IMR-90 (cell line): Measurements from ENCODE around the gene RNF43. TPM values are rescaled to one million over a fixed set of nuclear protein-coding genes. Genes with fewer than 3 reads are reported as not detected.

ENCODE experiments used
- ATAC-seq: fragments of 200-7000 bp; cut with Tn5 transposase; 2 replicates; pipeline ENCODE4 v1.9.1; 2020; ENCODE audit warnings: low read depth, mild to moderate bottlenecking, moderate library complexity
- BruUV-seq: library from RNA; stranded (reverse); fragments of 400-500 nt; replicated peaks from 2 replicates; lab custom pipeline; 2021; lab: Mats Ljungman, UMichigan
- CTCF ChIA-PET: fragments of 300-600 bp; formaldehyde crosslinking; extraction: SDS; loops from one replicate; lab custom pipeline; 2021; ENCODE audit warnings: antibody characterized with exemption; lab: Yijun Ruan, JAX
- POLR2A ChIA-PET: fragments of 300-600 bp; sonication (Branson Sonifier 250); formaldehyde crosslinking; loops from one replicate; lab custom pipeline; 2022; ENCODE audit warnings: antibody characterized with exemption; ENCODE audit not compliant: unreplicated experiment; lab: Charles Lee
- DNase-seq: peaks from one replicate; pipeline ENCODE4 v3.0.0; 2013
- H2AFZ ChIP-seq: replicated peaks from 2 replicates; pipeline ENCODE3; 2013; ENCODE audit warnings: low read length, mild to moderate bottlenecking; ENCODE audit not compliant: poor library complexity
- H2AK5ac ChIP-seq: 2 replicates; pipeline ENCODE4 v1.6.1; 2013; ENCODE audit warnings: low read depth, low read length, inconsistent platforms
- H2AK9ac ChIP-seq: replicated peaks from 2 replicates; pipeline ENCODE3; 2013; ENCODE audit warnings: mild to moderate bottlenecking, low read depth, low read length, moderate library complexity; ENCODE audit not compliant: poor library complexity
- H2BK120ac ChIP-seq: 2 replicates; pipeline ENCODE4 v1.6.1; 2013; ENCODE audit warnings: low read depth, low read length, inconsistent platforms
- H2BK15ac ChIP-seq: 3 replicates; pipeline ENCODE4 v1.6.1; 2013; ENCODE audit warnings: low read depth, low read length, inconsistent platforms
- H2BK20ac ChIP-seq: 2 replicates; pipeline ENCODE4 v1.6.1; 2013; ENCODE audit warnings: low read depth, mild to moderate bottlenecking, inconsistent platforms, low read length, moderate library complexity
- H2BK5ac ChIP-seq: 2 replicates; pipeline ENCODE4 v1.6.1; 2013; ENCODE audit warnings: mild to moderate bottlenecking, low read depth, low read length, inconsistent platforms; ENCODE audit not compliant: poor library complexity, severe bottlenecking
- H3K14ac ChIP-seq: replicated peaks from 2 replicates; pipeline ENCODE4 v1.6.1; 2013; ENCODE audit warnings: low read depth, low read length, inconsistent platforms
- H3K18ac ChIP-seq: 2 replicates; pipeline ENCODE4 v1.6.1; 2013; ENCODE audit warnings: low read depth, low read length, control low read depth
- H3K23ac ChIP-seq: 2 replicates; pipeline ENCODE4 v1.6.1; 2013; ENCODE audit warnings: low read depth, low read length, inconsistent platforms
- H3K27ac ChIP-seq: 2 replicates; pipeline ENCODE4 v1.5.1; 2013; ENCODE audit warnings: mild to moderate bottlenecking, control low read depth, low read length; ENCODE audit not compliant: insufficient read depth
- H3K27me3 ChIP-seq: 2 replicates; pipeline ENCODE4 v1.6.1; 2013; ENCODE audit warnings: low read length; ENCODE audit not compliant: control insufficient read depth, insufficient read depth
- H3K36me3 ChIP-seq: 2 replicates; pipeline ENCODE4 v1.6.1; 2013; ENCODE audit warnings: low read length, mixed read lengths; ENCODE audit not compliant: control insufficient read depth, insufficient read depth
- H3K4ac ChIP-seq: 2 replicates; pipeline ENCODE4 v1.6.1; 2013; ENCODE audit warnings: low read depth, low read length, inconsistent platforms
- H3K4me1 ChIP-seq: 2 replicates; pipeline ENCODE4 v1.6.1; 2013; ENCODE audit warnings: low read length, mixed read lengths; ENCODE audit not compliant: control insufficient read depth, insufficient read depth
- H3K4me2 ChIP-seq: 2 replicates; pipeline ENCODE4 v1.6.1; 2013; ENCODE audit warnings: low read depth, mild to moderate bottlenecking, control low read depth, low read length, moderate library complexity
- H3K4me3 ChIP-seq: 2 replicates; pipeline ENCODE4 v1.5.1; 2013; ENCODE audit warnings: low read depth, mild to moderate bottlenecking, control low read depth, low read length, moderate library complexity; ENCODE audit not compliant: insufficient read depth
- H3K56ac ChIP-seq: 2 replicates; pipeline ENCODE4 v1.6.1; 2013; ENCODE audit warnings: low read length, inconsistent platforms; ENCODE audit not compliant: insufficient read depth; ENCODE audit errors: extremely low read depth
- H3K79me1 ChIP-seq, 2 experiments: 2 replicates each; pipeline ENCODE4 v1.6.1; 2013; ENCODE audit warnings: low read length in 2 of 2, inconsistent platforms in 1 of 2, low read depth in 1 of 2
- H3K9ac ChIP-seq: 2 replicates; pipeline ENCODE4 v1.6.1; 2013; ENCODE audit warnings: low read depth, low read length, control low read depth
- H3K9me1 ChIP-seq: 2 replicates; pipeline ENCODE4 v1.6.1; 2013; ENCODE audit warnings: low read length, inconsistent platforms; ENCODE audit not compliant: insufficient read depth
- H3K9me3 ChIP-seq: 2 replicates; pipeline ENCODE4 v1.6.1; 2013; ENCODE audit warnings: low read length; ENCODE audit not compliant: control insufficient read depth, insufficient read depth
- H4K20me1 ChIP-seq: 2 replicates; pipeline ENCODE4 v1.6.1; 2013; ENCODE audit warnings: low read length, inconsistent platforms; ENCODE audit not compliant: insufficient read depth
- H4K5ac ChIP-seq: 2 replicates; pipeline ENCODE4 v1.6.1; 2013; ENCODE audit warnings: mild to moderate bottlenecking, low read depth, low read length, control low read depth
- H4K8ac ChIP-seq, 2 experiments: 2 replicates each; pipeline ENCODE4 v1.6.1; 2013; ENCODE audit warnings: low read depth in 2 of 2, low read length in 2 of 2, control low read depth in 1 of 2, inconsistent platforms in 1 of 2
- H4K91ac ChIP-seq: 2 replicates; pipeline ENCODE4 v1.6.1; 2013; ENCODE audit warnings: low read depth, low read length, inconsistent platforms; ENCODE audit not compliant: insufficient read depth
- NFE2L2 ChIP-seq: fragments of 150-350 bp; IDR thresholded peaks from 2 replicates; pipeline ENCODE4 v1.6.1; 2016; ENCODE audit warnings: low read depth, mild to moderate bottlenecking, low read length
- POLR2A ChIP-seq: IDR thresholded peaks from 2 replicates; pipeline ENCODE4 v1.6.1; 2012; ENCODE audit warnings: mild to moderate bottlenecking, low read depth, low read length
- WGBS, 2 experiments: methylation state at CpG; one replicate each; pipeline versions ENCODE4 v1.1.5 to v1.1.7; 2013; ENCODE audit warnings: missing lambda C conversion rate in 2 of 2; ENCODE audit not compliant: insufficient read length in 1 of 2; ENCODE audit errors: extremely low coverage in 2 of 2; 5-methylcytosine and 5-hydroxymethylcytosine counted together
- dilution Hi-C: fragments of 300-500 bp; cut with HindIII; formaldehyde crosslinking; loops from one replicate; pipeline ENCODE4 v1.14.3; 2018; ENCODE audit warnings: low sequenced_read_pairs; ENCODE audit not compliant: unreplicated experiment
- in situ Hi-C: fragments of 300-500 bp; cut with MboI; formaldehyde crosslinking; loops from 3 replicates; pipeline ENCODE4 v1.14.3; 2019; ENCODE audit warnings: low sequenced_read_pairs, inconsistent platforms, mixed read lengths
- intact Hi-C: fragments of 100-400 bp; cut with micrococcal nuclease; formaldehyde crosslinking; loops from 2 replicates; pipeline ENCODE4 v1.10.0; 2022
- polyA plus RNA-seq, 3 experiments: library from polyadenylated mRNA; depleted of rRNA; stranded (reverse); fragments of >200 nt; gene quantifications; 2 replicates each; pipeline ENCODE4 v1.2.3, GENCODE V29; 2012; ENCODE audit warnings: low replicate concordance in 1 of 3
- total RNA-seq: library from RNA; depleted of rRNA; stranded (reverse); fragments of >200 nt; gene quantifications from 2 replicates; pipeline ENCODE4 v1.2.3, GENCODE V29; 2012
- TF ChIP-seq, protein P1 (sequence below): fragments of 150-350 bp; IDR thresholded peaks from 2 replicates; pipeline ENCODE4 v1.6.1; 2016; ENCODE audit warnings: low read depth, mild to moderate bottlenecking, low read length, moderate library complexity, borderline replicate concordance

Gene RNF43
- total and polyA plus RNA-seq, 2 of the 4 experiments (the other 2 are of a cell fraction): under 0.01 TPM; not detected in 1

GRCh38 chr17:58369214-58370031 is 47.9 kb downstream of the RNF43 start:
- no TSS peak for BruUV-seq
- whole genome bisulfite sequencing, 2 experiments: 29% methylated on average over 1 of the region's 5 CpGs; no CpG with 5 or more reads in 1 of the 2 experiments
- no peaks in the 10 kb centered on the region for H3K9me3 ChIP-seq
- no peak overlapping the region for H2BK15ac ChIP-seq
- no peaks in the 10 kb centered on the region for H3K9me1 ChIP-seq
- no peak overlapping the region for H2AFZ ChIP-seq
- H3K4me1 ChIP-seq: no peaks in the 10 kb centered on the region
- H4K91ac ChIP-seq: no peak overlapping the region
- no peak overlapping the region for H3K27ac ChIP-seq
- in situ Hi-C loops (no loop called here), dilution Hi-C loops (no loop called here), intact Hi-C loops (no loop called here)
- H3K9ac ChIP-seq: no peak overlapping the region
- no peak overlapping the region for H3K14ac ChIP-seq
- H2AK5ac ChIP-seq: no peak overlapping the region
- no peaks in the 10 kb centered on the region for H3K79me1 ChIP-seq
- H2BK20ac ChIP-seq: no peak overlapping the region
- no peak overlapping the region for H4K8ac ChIP-seq
- no peak overlapping the region for H3K18ac ChIP-seq
- no peak overlapping the region for H4K5ac ChIP-seq
- ChIA-PET POLR2A (no interaction called here), CTCF (interaction anchor here (0.6 to 1.2 kb wide), 3 partner anchors 48 to 56 kb away, joined by 3 to 4 read pairs (median 3); partner anchors contain the start of gene RNF43)
- no peak overlapping the region for H3K56ac ChIP-seq
- no peaks in the 10 kb centered on the region for H4K20me1 ChIP-seq
- H3K23ac ChIP-seq: no peak overlapping the region
- H3K4me3 ChIP-seq: no peak overlapping the region
- ATAC-seq (no peak), DNase-seq (no peak)
- TF ChIP-seq POLR2A (no peak), NFE2L2 (no peak)
- TF ChIP-seq, protein P1, sequence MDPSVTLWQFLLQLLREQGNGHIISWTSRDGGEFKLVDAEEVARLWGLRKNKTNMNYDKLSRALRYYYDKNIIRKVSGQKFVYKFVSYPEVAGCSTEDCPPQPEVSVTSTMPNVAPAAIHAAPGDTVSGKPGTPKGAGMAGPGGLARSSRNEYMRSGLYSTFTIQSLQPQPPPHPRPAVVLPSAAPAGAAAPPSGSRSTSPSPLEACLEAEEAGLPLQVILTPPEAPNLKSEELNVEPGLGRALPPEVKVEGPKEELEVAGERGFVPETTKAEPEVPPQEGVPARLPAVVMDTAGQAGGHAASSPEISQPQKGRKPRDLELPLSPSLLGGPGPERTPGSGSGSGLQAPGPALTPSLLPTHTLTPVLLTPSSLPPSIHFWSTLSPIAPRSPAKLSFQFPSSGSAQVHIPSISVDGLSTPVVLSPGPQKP: no peak
- H3K36me3 ChIP-seq: no peaks in the 10 kb centered on the region
- no peak overlapping the region for H2AK9ac ChIP-seq
- no peak overlapping the region for H3K4ac ChIP-seq
- no peak overlapping the region for H2BK5ac ChIP-seq
- H2BK120ac ChIP-seq: no peak overlapping the region
- peaks cover 21% of the 10 kb centered on the region for H3K27me3 ChIP-seq
- H3K4me2 ChIP-seq: no peak overlapping the region
